GM12874 (cell line): ENCODE data around the gene MGST2.

Source experiments
- TF ChIP-seq, protein P1 (sequence below): IDR thresholded peaks from 2 replicates; pipeline ENCODE4 v1.5.1; 2011; ENCODE audit warnings: low read depth, mild to moderate bottlenecking, control low read depth, low read length, moderate library complexity; ENCODE audit not compliant: insufficient read depth

MGST2 gene

DNA sequence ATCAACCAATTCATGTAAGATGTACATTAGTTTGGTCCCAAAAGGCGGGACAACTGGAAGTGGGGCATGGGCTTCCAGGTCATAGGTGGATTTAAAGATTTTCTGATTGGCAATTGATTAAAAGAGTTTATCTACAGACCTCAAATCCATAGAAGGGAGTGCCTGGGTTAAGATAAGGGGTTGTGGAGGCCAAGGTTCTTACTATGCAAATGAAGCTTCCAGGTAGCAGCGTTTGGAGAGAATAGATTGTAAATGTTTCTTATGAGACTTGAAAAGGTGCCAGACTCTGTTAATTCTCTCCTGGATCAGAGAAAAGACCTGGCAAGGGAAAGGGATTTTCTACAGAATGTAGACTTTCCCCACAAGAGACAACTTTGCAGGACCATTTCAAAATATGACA lies 2.4 kb downstream of the MGST2 start:
- TF ChIP-seq, protein P1, sequence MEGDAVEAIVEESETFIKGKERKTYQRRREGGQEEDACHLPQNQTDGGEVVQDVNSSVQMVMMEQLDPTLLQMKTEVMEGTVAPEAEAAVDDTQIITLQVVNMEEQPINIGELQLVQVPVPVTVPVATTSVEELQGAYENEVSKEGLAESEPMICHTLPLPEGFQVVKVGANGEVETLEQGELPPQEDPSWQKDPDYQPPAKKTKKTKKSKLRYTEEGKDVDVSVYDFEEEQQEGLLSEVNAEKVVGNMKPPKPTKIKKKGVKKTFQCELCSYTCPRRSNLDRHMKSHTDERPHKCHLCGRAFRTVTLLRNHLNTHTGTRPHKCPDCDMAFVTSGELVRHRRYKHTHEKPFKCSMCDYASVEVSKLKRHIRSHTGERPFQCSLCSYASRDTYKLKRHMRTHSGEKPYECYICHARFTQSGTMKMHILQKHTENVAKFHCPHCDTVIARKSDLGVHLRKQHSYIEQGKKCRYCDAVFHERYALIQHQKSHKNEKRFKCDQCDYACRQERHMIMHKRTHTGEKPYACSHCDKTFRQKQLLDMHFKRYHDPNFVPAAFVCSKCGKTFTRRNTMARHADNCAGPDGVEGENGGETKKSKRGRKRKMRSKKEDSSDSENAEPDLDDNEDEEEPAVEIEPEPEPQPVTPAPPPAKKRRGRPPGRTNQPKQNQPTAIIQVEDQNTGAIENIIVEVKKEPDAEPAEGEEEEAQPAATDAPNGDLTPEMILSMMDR = no peak

DNA sequence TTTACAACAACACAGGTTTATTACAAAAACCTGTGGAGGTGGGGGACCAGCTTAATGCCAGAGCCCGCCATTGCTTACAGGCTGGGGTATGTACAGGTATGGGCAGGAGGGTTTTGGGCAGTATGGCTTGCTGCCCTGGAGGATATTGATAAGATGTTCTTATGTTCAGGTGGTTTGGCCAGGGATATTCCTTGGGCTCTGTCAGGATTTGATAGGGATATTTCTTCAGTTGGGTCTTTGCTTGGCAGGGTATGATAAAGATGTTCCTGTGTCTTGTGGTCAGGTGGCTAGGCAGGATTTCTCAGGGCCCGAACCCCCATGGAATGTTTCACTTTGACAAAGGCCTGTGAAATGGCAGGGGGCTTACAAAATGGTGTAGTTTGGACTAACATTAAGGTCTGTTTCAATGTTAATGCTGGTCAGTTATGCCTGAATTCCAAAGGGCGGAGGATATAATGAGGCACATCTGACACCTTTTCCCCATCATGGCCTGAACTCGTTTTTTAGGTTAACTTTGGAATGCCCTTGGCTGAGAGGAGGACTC lies 3.1 kb downstream of the MGST2 start:
- TF ChIP-seq, protein P1 = no peak

DNA sequence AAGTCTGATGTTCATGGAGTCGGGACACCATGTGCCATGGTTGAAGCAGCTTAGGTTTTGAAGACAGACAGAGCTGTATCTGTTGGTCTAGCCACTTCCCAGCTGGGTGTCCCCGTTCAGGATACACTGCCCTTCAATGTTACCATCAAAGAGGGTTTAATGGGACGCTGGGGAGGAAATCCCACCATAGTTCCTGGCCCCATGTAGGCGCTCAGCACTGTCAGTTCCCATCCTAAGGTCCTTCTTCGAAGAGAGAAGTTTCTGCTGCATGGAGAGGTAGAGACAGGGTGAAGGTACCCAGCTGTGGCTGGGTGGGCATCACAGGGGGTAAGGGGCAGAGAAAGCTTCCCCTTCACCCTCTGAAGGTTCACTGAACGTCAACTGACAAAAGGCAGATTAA lies 3.7 kb downstream of the MGST2 start:
- TF ChIP-seq, protein P1 = no peak

DNA sequence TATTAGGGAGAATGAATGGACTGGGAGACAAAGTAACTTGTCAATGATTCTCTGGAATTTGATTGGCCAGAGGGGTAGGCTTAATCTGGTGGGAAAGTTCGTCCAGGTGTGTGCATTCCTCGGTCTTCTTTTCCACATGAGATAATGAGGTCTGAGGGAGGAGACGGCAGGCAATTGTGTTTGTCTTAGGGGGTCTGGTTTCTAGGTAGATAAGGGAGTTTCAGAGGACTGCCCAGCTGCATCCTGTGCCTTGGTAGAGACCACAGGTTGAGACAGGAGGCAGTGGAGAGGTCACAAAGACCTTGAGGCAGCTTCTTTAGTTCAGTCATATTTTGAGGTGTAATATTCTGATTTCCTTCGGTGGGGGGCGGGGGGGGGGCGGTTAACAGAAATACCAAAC lies 4.3 kb downstream of the MGST2 start:
- TF ChIP-seq, protein P1 = no peak

DNA sequence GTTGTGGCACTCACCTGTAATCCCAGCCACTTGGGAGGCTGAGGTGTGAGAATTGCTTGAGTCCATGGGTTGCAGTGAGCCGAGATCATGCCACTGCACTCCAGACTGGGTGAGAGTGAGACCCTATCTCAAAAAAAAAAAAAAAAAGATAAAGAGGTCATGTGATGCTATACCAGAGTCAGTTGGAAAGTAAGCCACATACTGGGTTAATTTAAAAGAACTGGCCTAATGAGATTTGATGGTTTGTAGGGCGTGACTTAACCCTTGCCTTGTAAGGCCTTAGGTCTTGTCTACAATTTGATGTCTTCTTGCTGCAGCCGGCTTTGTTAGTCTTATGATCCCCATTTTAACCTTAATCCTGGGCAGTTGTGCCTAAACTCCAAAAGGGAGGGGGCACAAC lies 5.2 kb downstream of the MGST2 start:
- TF ChIP-seq, protein P1 = no peak

DNA sequence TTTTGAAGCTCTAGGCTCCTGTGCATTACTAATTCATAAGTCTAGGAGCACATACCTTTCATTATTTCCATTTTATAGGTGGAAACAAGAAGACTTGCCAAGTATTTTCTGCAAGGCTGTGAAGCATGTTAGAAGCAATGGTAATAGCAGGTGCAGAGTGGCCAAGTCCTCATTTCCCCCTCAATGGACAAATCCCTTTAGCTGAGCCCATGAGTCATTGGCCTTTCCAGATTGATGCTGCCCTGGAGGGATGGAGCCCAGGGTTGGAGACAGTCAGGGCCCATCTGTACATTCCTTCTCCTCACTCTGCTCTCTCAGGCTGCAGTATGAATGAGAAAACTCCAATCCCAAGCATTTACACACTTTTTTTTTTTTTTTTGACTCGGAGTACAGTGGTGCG lies 6.6 kb downstream of the MGST2 start:
- TF ChIP-seq, protein P1 = no peak

DNA sequence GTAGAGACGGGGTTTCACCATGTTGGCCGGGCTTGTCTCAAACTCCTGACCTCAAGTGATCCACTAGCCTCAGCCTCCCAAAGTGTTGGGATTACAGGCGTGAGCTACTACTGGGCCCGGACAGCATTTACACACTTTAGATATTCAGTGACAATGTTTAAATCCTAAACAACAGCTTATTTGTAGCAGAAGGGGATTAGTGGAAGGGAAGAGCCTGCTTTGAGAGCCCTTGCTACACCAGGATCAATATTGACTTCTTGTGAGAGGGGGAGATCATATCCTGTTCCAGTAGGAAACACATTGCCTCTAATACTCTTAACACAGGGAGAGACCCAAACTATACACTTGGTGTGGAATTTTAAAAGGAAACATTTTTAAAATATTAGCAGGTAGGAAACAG lies 7.1 kb downstream of the MGST2 start:
- TF ChIP-seq, protein P1 = no peak
